Right ventricle myocardium inferior (tissue), 1 donor: ENCODE results near the gene EML4. TPM values are rescaled to one million over a fixed set of nuclear protein-coding genes. Genes with fewer than 3 reads are reported as not detected.

Experiments
- ATAC-seq: fragments of 200-7000 bp; cut with Tn5 transposase; one replicate; pipeline ENCODE4 v1.9.1; 2020; ENCODE audit warnings: mild to moderate bottlenecking, moderate library complexity
- DNase-seq: peaks from one replicate; pipeline ENCODE4 v3.0.0; 2021; ENCODE audit errors: missing footprints
- intact Hi-C: fragments of 100-400 bp; cut with DNase I; formaldehyde crosslinking; loops from one replicate; pipeline ENCODE4 v1.11.0; 2022
- total RNA-seq: library from RNA; stranded (reverse); fragmentation: NEBNext Ultra II Directional; extraction: Animal tissue kit (Norgen Biotek cat#: 25700); gene quantifications from one replicate; pipeline ENCODE4 v1.2.1, GENCODE V29; 2021
- donor health status: DM: no; HTN: yes; CAD: no; lungs with severe emphysema.

The EML4 gene
- total RNA-seq, 1 donor from 2014 or later: 5.6 TPM

DNA sequence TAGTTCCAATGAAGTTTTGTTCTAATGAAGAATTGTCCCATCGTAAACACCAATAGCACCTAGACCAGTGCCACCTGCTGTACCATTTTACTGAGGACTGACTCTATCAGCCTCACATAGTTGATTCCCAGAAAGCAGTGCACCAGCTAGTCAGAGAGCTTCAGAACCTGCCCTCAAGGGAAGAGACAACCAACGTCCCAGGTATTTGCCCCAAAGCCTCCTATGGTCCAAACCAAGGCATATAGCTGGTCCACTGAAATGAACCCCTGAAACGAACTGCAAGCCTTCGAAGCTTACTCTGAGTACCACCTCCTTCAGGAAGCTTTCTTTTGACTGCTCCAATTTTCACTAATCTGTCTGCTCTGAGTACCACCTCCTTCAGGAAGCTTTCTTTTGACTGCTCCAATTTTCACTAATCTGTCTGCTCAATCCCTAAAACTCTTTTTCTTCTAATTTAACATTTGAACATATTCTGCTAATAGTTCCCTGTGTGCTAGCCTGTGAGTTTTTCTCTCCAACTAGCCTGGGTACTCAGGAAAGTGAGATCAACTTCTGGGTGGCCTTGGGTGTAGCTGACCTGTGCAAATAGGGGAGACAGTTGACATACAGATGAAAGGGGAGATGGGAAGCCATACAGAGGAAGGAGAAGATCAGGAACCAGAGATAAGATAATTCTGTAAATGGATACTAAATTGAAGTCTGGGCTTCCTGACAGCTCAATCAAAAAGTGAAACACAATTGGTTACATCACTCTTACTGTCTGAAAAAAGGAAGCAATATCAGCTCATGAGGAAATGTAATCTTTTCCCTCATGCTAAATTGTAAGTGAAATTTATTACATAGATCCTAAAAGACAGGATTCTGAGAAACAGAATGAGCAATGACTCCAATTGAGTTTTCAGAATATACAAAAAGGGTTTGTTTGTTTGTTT is 33.5 kb upstream of the EML4 start:
- DNase-seq (no peak), ATAC-seq (no peak)
- intact Hi-C loops: loop anchor here (5.0 kb wide), 1 partner anchor 33 kb away; no protein-coding TSS in a partner anchor

DNA sequence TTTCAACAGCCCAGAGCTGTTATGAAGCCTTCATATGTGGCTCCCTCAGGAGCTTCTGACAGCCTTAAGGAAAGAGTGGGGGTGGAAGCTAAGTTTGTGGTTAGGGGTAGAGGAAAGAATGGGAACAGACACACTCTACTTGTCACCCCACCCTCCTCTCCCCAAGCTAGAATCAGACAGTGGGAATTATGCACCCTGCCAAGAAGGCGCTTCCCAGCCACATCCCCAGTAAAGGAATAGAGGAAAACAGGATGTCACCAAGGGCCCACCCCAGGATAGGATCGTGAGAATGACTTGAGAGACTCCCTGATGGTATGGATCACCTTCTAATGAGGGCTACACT is 32.4 kb upstream of the EML4 start:
- intact Hi-C loops: loop anchor here (5.0 kb wide), 1 partner anchor 34 kb away; no protein-coding TSS in a partner anchor
- ATAC-seq: no peak

DNA sequence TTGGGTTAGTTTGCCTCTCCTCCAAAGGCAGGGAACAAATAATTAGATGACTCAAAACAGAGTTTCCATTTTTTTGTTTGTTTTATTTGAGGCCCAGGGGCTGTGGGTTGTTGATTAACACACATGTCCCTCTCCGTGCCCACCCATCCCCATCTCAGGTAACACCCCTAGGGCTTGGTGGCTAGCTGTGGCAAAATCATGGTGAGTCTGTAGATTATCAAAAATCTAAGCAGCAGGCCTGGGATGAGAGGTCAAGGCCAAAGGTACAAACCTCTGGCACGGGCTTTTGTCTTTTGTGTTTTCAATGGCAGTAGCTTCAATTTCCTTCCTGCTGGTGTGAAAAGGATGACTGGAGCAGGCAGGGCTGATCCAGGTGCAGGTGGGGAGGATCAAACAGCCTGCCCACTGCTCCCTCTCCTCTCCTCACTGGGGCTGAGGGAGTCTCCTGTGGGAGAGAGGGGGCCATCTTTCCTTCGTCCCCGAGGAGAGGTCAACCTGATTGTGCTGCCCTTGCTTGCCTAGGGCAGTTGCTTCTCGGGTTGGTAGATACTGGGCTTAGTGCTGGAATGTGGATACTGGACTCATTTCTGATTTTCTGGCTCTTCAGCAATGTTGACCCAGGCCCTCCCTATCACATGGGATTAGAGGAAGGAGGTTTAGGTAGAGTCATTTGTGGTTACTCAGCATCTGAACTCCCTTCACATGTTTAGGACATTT is 31.9 kb upstream of the EML4 start:
- ATAC-seq (no peak), DNase-seq (no peak)
- intact Hi-C loops: loop anchor here (5.0 kb wide), 1 partner anchor 35 kb away; no protein-coding TSS in a partner anchor

More for the DNA sequence above, 32.4 kb upstream of the EML4 start:
- DNase-seq: no peak

DNA sequence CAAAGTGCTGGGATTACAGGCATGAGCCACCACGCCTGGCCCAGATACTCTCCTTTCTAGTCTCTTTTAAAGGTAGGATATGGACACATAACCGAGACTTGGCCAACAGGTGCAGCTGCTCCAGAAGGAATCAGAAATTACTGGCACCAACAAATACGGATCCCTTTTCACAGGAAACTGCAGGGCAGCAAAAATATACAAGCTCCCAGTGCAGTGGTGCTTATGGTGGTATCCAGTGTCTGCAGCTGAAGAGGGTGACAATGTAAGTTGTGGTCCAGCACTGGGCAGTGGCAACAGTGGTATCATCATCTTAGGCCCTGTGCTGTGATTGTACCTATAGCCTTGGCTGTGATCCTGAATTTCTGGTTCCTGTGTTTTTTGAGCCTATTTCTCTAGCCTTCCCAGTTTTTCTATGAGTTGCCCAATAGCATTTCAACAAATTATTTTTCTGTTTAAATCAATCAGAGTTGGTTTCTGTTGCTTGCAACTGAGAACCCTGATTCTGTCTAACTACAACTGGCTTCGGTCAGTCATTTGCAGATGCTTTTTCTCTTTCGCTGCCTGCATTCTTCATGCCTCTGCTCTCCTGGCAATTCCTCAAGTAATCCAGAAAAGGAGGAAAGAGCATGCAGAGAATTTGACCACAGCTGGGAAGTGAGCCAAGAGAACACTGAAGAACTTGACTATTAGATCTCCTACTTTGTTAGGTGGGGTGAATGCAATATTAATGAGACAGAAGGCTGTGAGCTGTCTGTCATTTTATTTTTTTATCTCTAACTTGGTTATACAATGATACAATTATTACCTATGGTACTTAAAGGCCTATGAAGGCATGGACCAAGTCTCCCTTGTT is 30.8 kb upstream of the EML4 start:
- peak; percentile 40 for ATAC-seq
- intact Hi-C loops: loop anchor here (5.0 kb wide), 1 partner anchor 36 kb away; no protein-coding TSS in a partner anchor
- DNase-seq: no peak

DNA sequence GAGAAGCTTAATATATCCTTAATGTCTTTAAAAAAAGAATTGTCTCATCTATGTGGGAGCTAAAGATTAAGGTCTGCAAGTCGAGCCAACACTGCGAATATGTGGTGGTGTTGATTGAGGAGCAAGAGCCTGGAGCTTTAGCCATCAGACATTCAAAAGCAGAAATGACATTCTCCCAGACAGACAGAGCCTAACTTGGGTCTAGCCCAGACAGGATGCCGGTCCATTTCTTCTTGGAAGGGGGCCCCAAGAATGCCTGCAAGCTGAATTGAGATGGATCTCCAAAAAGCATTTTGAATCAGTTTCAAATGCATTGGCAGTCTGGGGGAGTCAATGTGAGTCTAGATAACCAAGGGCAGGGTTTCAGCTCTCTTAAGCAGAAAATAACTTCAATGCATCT is 30.1 kb upstream of the EML4 start:
- ATAC-seq (no peak), DNase-seq (no peak)
- intact Hi-C loops: loop anchor here (5.0 kb wide), 1 partner anchor 37 kb away; no protein-coding TSS in a partner anchor

DNA sequence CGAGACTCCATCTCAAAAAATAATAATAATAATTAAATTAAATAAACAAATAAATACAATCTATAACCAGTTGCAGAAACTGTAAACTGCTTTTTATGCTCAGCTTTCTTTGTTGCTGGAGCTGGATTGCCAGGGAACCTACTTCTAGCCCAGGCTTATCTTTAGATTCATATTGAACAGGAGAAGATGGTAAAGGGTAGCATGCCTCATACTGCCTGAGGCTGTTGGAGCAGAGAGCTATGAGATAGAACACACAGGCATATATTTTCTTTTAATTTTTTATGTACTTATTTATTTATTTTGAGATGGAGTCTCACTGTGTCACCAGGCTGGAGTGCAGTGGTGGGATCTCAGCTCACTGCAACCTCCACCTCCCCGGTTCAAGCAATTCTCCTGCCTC is 28.7 kb upstream of the EML4 start:
- no peak for ATAC-seq
- DNase-seq: no peak
- intact Hi-C loops: no loop called here

DNA sequence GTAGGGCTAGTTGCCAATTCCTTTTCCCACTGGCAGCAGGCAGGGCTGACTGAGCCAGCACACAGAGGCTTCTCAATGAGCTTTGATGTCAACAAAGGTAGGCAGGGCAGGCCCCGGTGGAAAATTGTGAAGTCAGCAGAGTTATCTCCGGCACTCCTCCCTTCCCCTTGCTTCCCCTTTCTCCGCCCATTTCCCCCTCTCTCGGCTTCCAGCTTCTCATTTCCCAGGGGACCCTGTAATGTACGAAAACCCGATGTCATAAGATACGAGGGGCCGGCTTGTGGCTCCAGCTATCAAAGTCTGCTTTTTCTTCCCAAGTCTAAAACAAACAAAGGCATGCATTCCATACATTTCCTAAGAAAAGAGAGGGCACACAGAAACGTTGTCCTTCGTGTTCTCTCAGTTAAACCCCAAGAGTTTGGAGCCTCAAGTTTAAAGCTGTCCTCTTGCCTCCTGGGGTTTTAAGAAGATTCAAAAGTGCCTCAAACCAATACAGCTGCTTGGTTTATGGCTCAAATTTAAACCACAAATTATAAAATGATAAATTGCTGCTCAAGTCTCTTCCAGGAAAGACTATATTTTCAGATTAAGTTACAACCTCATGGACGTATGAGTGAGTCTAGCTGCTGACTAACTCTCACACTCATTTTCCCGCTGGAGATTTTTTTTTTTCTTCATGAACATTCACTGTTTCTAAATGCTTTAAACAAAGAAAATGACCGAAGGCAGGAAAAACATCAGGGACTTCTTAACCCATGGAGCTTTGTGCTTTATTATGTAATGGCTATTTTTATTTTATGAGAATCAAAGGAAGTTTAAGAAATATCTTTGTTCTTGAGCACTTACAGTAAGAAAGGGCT is 27.2 kb upstream of the EML4 start:
- DNase-seq: no peak
- peak; percentile 77 for ATAC-seq
- intact Hi-C loops: no loop called here

DNA sequence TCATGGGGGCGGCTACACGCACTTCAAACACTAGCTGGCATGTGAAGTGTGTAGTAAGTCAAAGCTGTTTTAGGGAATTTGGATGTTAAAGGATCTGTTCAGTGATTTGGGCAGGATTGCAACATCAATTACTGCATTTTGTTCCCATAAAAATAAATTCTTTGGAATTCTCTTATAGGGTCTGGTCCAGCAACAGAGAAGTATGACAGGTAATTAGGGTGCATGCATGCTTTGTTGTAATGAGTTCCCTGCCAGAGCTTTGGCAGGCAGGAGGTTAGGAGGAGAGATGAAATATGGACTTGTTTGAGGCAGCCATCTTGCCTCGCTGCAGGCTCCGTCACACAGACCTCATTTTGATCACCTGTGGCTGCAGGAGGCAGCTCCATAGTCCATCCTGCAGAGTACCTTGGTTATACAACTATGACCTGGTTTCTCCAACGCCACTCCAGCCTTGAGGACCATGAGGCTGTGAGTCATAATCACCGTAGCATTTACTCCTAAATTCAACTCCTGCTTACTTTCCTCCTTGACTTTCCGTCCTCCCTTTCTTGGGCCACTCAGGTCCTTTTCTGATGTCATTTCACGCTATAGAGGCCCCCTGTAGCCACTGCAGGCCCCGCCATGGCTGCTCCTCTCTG is 26.5 kb upstream of the EML4 start:
- no peak for DNase-seq
- intact Hi-C loops: no loop called here
- ATAC-seq: no peak

DNA sequence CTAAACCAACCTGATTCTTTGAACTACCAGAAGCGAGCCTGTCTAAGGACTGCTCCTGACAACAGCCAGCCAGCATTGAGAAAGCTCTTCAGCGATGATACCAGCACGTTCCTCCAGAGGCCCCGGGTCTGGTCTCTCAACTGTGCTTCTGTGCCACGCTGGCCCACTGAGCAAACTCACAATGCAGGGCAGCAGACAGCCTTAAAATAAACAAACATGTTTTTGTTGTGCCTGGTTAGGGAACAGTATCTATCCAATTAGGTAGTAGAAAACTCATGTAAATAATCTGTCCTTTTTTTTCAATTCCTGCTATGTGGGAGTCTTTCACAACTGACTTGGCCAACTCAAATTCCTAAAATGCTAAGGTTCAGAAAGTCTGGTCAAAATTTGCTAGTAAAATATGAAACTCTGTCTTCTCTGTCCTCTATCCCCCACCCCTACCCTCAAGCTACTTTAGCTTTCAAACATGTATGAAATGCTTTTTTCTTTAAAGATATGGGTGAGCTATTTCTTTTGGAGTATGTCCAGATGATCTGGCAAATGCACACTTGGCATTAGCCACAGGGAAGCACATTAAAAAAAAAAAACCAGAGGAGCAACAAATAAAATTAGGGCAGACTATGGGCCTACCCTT is 21.4 kb upstream of the EML4 start:
- intact Hi-C loops: no loop called here
- ATAC-seq (peak; percentile 42), DNase-seq (no peak)

DNA sequence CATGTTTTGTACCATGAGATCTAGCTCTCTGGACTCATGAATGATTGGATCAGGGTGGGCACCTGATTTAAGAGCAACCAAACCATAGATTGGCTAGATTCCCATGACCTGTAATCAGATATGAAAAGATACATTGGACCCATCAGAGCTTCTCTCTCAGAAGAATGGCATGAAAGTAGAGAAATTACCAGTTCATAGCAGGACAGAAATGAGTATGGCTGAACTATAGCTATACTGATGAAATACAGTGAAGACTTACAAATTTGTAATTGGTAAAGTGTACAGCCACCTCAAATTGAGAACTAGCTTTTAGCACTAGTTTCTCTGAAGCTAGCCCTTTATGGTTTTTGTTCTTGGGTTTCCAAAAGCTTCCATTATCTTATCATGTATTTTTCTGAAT is 19.0 kb upstream of the EML4 start:
- no peak for ATAC-seq

DNA sequence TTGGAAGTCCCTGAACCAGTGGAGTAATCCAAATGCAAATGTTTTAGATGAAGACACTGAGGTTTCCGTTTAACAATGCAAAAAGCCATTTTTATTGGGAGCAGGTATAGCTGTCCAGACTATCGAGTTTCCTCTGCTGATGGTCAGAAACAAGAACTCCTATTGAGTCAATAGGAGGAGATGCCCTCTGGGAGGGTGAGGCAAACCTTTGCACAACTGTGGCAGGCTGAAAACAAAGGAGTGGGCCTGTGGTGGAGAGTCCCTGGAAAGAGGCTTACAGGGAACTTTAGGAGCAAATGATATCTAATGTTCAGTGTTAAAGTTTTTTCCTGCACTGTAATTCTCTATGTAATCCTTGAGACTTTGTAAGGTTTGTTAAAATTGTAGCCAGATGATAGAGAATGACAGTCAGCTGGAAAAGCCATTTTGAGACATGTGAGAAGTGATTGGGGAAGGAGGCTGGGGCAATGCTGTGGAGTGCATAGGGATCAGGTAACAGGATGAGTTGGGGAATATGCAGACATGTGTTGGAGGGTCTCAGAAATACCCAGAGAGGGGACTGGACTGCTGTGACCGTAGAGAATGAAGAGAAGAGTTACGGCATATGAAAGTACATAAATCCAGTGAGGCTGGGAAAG is 15.1 kb upstream of the EML4 start:
- intact Hi-C loops: no loop called here
- ATAC-seq: no peak
- DNase-seq: no peak

More for the DNA sequence above, 19.0 kb upstream of the EML4 start:
- no peak for DNase-seq
- intact Hi-C loops: no loop called here

DNA sequence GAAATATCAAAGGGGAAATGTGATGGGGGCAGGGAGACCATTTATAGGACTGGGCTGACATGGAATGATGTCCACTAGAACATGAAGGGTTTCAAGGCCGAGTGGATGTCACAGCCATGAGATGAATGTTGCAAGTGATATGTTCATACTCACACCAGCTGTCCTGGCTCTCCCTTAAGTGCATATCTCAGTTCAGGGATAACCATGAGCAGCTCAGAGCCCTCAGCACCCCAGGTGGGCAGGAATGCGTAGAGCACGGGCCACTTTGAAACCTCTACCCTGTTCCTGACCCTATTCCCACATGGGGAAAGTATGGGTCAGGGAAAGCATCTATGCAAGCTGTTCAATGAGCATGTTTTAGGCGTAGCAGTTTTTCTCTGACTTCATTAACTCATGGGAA is 12.4 kb upstream of the EML4 start:
- ATAC-seq (no peak), DNase-seq (no peak)
- intact Hi-C loops: no loop called here

DNA sequence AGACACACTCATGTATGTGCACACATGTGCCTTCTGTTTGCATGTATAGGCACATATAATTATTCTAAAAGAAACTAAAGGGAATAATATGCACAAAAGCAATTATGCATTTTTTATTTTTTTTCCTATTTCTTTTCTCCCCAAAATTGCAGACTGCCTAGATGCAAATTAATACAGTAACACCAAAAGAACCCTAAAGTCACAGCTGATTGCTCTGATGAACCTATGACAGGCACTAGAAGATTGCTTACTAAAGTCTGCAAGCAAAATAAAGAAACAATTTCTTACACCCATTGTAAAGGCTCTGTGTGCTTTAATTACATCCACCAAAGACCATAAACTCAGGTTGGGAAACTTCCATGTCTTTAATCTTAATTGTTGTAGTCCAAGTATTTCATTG is 7.7 kb upstream of the EML4 start:
- intact Hi-C loops: no loop called here
- DNase-seq (no peak), ATAC-seq (no peak)

DNA sequence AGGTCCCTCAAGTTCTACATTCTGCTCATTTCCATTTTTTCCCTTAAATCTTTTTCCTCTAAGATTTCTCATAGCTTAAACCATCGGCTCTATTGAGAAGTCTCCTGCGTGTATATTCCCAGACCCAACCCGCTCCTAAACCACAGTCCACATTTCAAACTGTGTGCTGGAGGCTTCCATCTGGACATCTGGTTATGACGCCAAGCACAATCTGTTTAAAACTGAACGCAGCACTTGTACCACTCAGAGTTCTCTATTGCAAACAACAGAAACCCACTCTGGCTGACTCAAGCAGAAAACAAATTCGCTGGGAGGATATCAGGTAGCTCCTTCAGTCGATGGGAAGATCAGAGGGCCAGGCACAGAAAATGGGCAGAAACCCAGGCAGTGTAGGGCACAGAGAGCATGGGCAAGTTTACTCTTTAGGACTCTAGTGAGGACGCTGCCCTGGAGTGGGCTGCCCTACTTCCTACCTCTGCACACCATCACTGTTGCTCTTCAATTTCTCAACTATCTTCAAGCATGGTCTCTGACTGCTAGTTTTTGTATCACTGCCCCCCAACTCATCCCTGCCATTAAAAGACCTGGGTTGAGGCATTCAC is 5.6 kb upstream of the EML4 start:
- intact Hi-C loops: no loop called here
- DNase-seq: no peak
- no peak for ATAC-seq

DNA sequence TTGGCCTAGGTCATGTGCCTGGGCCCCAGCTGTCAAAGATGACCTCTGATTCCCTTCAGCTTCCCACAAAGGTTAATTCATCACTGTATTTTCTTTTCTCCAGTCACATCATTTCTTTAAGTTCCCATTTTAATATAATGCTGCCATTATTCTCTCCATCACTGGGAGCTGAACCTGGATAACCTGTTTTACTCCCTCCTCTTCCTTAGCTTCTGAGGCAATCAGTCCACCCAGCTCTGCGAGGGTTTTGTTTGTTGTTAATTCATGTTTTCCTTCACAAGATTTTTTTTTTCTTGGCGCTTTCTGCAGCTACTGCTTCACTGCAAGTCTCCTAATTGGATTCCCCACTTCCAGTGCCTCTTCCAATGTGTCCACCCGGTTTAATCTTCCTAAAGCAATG is 5.1 kb upstream of the EML4 start:
- DNase-seq (no peak), ATAC-seq (no peak)
- intact Hi-C loops: no loop called here

DNA sequence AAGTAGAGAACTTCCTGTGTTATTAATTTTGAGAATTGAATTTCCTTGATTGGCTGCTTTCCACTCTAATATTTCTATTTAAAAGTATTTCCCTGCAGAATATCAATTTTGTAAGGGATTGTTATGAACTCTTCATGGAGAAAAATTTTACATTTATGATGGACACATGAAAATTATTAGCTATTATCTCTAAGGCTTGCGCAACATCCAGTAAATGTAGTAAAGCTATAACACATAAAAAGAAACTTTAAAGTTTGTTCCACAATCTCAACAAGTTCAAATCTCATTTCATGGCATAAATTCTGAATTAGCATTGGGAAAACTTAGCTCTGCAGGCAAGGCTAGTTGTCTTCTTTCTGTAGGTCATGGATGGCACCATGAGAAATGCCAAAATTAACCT is 4.2 kb upstream of the EML4 start:
- intact Hi-C loops: no loop called here
- ATAC-seq (no peak), DNase-seq (no peak)
